ENCODE data around the gene HOXC11.
A peak's percentile ranks its signal among the peaks of the same experiment; 100 is the strongest.

Gene HOXC11

DNA sequence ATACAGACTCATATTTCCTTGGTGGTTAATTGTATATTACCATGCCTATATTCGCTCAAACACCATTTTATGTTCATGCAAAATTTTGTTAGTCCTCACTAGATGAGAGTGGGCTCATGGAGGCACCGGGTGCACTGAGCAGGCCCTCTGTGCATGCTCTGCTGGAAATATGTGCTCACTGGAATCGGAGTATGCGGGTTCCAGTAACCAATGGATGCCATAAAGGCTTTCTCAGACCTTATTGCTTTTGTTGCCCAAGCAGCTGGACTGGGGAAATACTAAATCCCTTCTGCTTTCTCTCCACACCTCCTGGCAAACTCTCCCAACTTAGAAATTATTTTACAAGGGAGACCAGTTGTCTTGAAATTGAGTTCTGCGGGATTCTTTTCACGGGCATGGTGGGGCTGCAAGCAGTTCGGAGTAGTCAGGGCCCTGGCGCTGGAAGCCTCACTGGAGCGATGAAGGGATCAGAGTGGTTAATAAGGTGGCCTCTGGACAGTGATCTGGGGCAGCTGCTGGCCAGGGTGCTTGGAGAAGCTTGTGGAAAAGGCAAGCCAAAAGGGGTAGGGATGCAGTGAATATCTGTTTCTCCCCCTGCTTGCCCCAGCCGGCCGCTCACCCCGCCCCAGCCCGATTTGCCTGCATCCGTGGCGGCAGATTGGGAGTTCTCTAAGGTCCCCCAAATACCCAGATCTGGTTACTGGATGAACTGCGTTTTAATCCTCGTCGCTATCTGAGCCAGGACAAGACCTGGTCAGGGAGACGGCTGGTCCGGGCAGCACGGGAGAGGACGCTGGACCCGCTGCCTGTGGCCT, 47.9 kb downstream of the HOXC11 start:
- no peak overlapping the region for H3K4me3 ChIP-seq (ENCODE audit: low read length)
- no peak for DNase-seq (ENCODE audit: low read depth)
- TF ChIP-seq, protein P1, sequence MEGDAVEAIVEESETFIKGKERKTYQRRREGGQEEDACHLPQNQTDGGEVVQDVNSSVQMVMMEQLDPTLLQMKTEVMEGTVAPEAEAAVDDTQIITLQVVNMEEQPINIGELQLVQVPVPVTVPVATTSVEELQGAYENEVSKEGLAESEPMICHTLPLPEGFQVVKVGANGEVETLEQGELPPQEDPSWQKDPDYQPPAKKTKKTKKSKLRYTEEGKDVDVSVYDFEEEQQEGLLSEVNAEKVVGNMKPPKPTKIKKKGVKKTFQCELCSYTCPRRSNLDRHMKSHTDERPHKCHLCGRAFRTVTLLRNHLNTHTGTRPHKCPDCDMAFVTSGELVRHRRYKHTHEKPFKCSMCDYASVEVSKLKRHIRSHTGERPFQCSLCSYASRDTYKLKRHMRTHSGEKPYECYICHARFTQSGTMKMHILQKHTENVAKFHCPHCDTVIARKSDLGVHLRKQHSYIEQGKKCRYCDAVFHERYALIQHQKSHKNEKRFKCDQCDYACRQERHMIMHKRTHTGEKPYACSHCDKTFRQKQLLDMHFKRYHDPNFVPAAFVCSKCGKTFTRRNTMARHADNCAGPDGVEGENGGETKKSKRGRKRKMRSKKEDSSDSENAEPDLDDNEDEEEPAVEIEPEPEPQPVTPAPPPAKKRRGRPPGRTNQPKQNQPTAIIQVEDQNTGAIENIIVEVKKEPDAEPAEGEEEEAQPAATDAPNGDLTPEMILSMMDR (IDR thresholded peaks at IDR 0.05; ENCODE audit: insufficient read depth, low read depth, low read length, missing control alignments), result no peak

DNA sequence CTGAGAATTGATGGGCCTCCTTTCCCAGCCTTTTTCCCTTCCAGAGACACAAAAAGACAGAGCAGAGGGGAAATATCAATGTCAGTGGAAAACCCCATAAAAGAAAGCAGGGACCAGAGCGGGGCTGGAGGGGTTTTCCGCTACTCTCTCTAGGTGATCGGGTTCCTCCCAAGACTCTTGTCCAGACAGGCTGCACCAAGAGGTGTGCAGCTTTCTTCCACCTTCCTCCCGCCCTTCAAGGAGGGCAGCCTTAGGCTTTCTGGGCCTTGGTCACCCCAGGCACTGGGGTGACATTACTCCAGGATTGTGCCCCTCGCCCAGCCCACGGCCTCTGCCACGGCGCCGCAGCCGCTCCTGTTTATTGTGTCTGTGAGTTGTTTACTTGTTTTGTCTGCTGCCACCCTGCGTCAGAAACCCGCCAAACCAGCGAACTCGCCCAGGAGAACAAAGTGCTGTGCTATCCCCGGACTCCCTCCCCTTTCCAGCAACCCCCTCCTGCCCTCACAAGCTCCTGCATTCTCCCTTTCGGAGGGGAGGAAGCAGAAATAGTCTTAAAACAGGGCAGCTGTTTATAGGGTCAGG, 48.6 kb downstream of the HOXC11 start:
- DNase-seq (ENCODE audit: low read depth), result peak; percentile 38
- TF ChIP-seq, protein P1 (IDR thresholded peaks at IDR 0.05; ENCODE audit: insufficient read depth, low read depth, low read length, missing control alignments), result peak; percentile 43
- no peak overlapping the region for H3K4me3 ChIP-seq (ENCODE audit: low read length)

DNA sequence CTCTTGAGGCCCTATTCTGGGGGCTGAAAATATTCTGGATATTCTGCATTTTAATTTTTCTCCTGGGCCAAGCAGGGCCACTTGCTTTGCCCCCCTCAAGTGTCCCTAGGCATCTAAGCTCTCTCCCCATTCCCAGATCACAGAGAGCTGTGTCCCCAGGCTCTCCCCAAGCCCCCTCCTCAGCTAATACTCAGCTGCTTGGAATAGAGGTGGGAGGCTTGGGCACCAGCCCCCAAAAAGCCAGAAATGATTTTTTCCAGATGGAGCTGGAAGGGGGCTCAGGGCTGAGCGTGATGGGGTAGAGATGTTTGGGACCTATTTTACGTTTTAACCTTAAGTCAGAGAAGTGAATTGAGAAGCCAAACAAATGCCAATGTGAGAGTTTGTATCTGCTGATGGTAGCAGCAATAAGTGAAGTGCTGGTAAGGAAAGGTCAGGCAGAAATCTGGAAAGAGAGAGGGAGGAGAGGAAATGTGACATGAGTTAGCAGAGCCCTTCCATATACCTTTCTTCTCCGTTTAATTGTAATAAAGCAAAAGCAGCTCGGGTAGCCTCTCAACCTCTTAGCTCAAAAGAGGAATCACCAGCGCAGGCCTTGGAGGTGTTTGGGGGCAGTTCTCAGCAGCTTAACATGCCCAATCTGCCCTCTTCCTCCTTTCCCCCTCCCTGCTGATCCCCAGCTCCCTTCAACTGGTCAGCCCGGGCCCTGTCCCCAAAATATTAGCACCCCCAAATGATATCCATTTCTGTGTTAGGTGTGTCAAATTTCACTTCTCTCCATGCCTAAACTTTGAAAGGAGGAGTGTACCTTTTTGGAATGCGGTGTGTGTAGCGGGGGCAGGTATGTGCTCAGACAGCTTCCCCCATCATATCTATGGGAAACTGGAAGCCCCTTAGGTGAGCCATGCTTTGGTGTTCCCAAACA, 50.3 kb downstream of the HOXC11 start:
- TF ChIP-seq, protein P1 (IDR thresholded peaks at IDR 0.05; ENCODE audit: insufficient read depth, low read depth, low read length, missing control alignments), result no peak
- DNase-seq (ENCODE audit: low read depth), result no peak

DNA sequence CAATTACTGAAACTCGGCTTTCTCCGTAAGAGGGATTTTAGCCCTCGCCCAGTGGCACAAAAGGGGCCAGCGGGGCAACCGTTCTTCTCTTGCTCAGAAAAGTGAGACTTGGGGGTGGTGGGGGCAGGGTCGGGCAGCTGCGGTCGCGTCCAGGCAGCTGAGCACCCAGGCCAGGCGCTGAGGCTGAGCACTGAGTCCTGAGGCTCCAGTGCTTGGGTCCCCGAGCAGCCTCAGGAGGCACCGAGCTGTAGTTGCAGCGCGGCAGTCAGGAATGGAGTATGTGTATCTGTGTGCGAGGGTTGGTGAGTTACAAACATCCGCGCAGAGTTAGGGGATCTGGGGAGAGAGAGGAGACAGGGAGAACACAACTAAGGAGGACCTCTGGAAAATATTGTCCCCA, 51.2 kb downstream of the HOXC11 start:
- no peak for DNase-seq (ENCODE audit: low read depth)
- TF ChIP-seq, protein P1 (IDR thresholded peaks at IDR 0.05; ENCODE audit: insufficient read depth, low read depth, low read length, missing control alignments), result no peak
- H3K4me3 ChIP-seq (ENCODE audit: low read length), result no peak overlapping the region

More for the DNA sequence above, 50.3 kb downstream of the HOXC11 start:
- no peak overlapping the region for H3K4me3 ChIP-seq (ENCODE audit: low read length)

DNA sequence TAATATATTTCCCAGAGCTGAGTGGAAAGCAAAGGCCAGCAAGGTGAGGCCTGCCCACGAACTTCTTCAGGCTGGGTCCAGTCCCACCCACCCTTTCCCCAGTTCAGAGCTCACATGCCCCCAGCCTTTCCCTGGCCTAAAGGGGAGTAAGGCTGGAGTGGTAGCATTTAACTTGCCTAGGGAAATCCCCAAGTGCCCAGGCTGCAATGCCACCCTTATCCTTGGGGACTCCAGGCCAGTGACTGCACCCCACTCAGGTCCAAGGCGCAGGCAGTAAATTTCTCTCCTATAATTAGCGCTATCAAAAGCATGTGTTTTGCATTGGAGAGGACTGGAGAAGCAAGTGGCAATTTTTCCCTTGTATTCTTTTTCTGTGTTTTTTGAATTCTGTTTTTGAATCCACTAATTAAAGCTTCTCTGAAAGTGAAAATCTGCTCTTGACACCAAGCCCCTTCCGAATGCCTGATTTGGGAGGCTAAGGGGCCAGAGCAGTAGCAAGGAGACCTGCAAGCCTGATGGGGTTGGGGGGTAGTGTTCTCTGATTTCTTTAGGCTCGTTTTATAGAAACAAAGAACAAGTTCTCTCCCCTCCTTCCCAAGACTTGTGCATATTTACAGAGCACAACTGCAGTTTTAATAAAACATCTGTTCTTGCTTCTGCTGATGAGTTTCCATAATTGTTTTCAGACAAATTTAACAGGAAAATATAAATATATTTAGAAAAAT, 51.8 kb downstream of the HOXC11 start:
- H3K4me3 ChIP-seq (ENCODE audit: low read length), result no peak overlapping the region

More for the DNA sequence above, 51.8 kb downstream of the HOXC11 start:
- TF ChIP-seq, protein P1 (IDR thresholded peaks at IDR 0.05; ENCODE audit: insufficient read depth, low read depth, low read length, missing control alignments), result no peak
- DNase-seq (ENCODE audit: low read depth), result no peak
